ENCODE data around the gene SALL2.
"Not testable (repeated sequence)": the region's sequence is repeated elsewhere in the genome, so short reads cannot be mapped to it uniquely, and the experiment has no call there.

The SALL2 gene

GRCh38 chr14:21525962-21526671 lies at the start of gene SALL2:
Gene SALL2 (minus strand): TSS chr14:21526346. CDS start chr14:21526127, 219 bp downstream.
- peak; percentile 59 to 69 for DNase-seq (ENCODE audit: low read depth in 2 of 2)

GRCh38 chr14:21575661-21576060 lies 49.5 kb upstream of the SALL2 start:
- DNase-seq (ENCODE audit: low read depth in 2 of 2): no peak

GRCh38 chr14:21572604-21573003 lies 46.5 kb upstream of the SALL2 start:
- DNase-seq (ENCODE audit: low read depth in 2 of 2): no peak

GRCh38 chr14:21558703-21559170 lies 32.6 kb upstream of the SALL2 start:
- no peak for DNase-seq (ENCODE audit: low read depth in 2 of 2)

GRCh38 chr14:21557084-21557901 lies 31.1 kb upstream of the SALL2 start:
- DNase-seq (ENCODE audit: low read depth in 2 of 2): peak; percentile 63 to 69

GRCh38 chr14:21556378-21557083 lies 30.4 kb upstream of the SALL2 start:
- DNase-seq (ENCODE audit: low read depth in 2 of 2): no peak

GRCh38 chr14:21553266-21553665 lies 27.1 kb upstream of the SALL2 start:
- DNase-seq (ENCODE audit: low read depth in 2 of 2): no peak

GRCh38 chr14:21544588-21544987 lies 18.4 kb upstream of the SALL2 start:
- not testable (repeated sequence) for DNase-seq (ENCODE audit: low read depth in 2 of 2)

GRCh38 chr14:21543963-21544362 lies 17.8 kb upstream of the SALL2 start:
- no peak for DNase-seq (ENCODE audit: low read depth in 2 of 2)

- DNase-seq (ENCODE audit: low read depth in 2 of 2): no peak
Observed at GRCh38 chr14:21543521-21543960, 17.4 kb upstream of the SALL2 start.

GRCh38 chr14:21541413-21542074 lies 15.4 kb upstream of the SALL2 start:
- no peak for DNase-seq (ENCODE audit: low read depth in 2 of 2)

GRCh38 chr14:21539189-21539940 lies 13.2 kb upstream of the SALL2 start:
- no peak for DNase-seq (ENCODE audit: low read depth in 2 of 2)

- no peak for DNase-seq (ENCODE audit: low read depth in 2 of 2)
Observed at GRCh38 chr14:21537090-21537424, 10.9 kb upstream of the SALL2 start.

- DNase-seq (ENCODE audit: low read depth in 2 of 2): no peak
Observed at GRCh38 chr14:21536418-21537089, 10.4 kb upstream of the SALL2 start.

- no peak for DNase-seq (ENCODE audit: low read depth in 2 of 2)
Observed at GRCh38 chr14:21535545-21536417, 9.6 kb upstream of the SALL2 start.

GRCh38 chr14:21534576-21534975 lies 8.4 kb upstream of the SALL2 start:
- DNase-seq (ENCODE audit: low read depth in 2 of 2): no peak

- no peak for DNase-seq (ENCODE audit: low read depth in 2 of 2)
Observed at GRCh38 chr14:21533294-21533693, 7.1 kb upstream of the SALL2 start.

GRCh38 chr14:21529515-21529914 lies 3.4 kb upstream of the SALL2 start:
- no peak for DNase-seq (ENCODE audit: low read depth in 2 of 2)
